ENCODE measurements around the gene CKAP2L. TPM values are rescaled to one million over a fixed set of nuclear protein-coding genes. Genes with fewer than 3 reads are reported as not detected.
A peak's percentile ranks its signal among the peaks of the same experiment; 100 is the strongest.

CKAP2L gene
- total and polyA plus RNA-seq, 10 of the 15 experiments (the other 5 are each of a cell fraction or from before 2014, with no cell fraction given): 10.5 to 37.4 (median 20.2) TPM

- TF ChIP-seq NR2F1 (conservative IDR thresholded peaks at IDR 0.05) (peak; percentile 94), NFIC (IDR thresholded peaks at IDR 0.05; ENCODE audit: low read depth, low read length) (peak; percentile 89), IRF5 (IDR thresholded peaks at IDR 0.05; ENCODE audit: borderline replicate concordance) (no peak), CEBPB (IDR thresholded peaks at IDR 0.05; ENCODE audit: borderline replicate concordance in 1 of 2, low read depth in 2 of 2, low read length in 2 of 2) (peak in 1 of 2 experiments; percentile 37; a peak in 1 of 4 replicates), ZNF622 (IDR thresholded peaks at IDR 0.05) (no peak), RELB (IDR thresholded peaks at IDR 0.05; ENCODE audit: low read depth) (peak; percentile 82), BHLHE40 (IDR thresholded peaks at IDR 0.05; ENCODE audit: borderline replicate concordance in 1 of 2, low read depth in 2 of 2, low read length in 1 of 2) (peak in 1 of 2 experiments; percentile 33; a peak in 1 of 4 replicates), PML (IDR thresholded peaks at IDR 0.05; ENCODE audit: low read length) (no peak; the same call in 1 of the 2 replicates), MTA2 (IDR thresholded peaks at IDR 0.05; ENCODE audit: low read depth) (peak; percentile 64; the same call in 1 of the 2 replicates), ZBED1 (IDR thresholded peaks at IDR 0.05; ENCODE audit: borderline replicate concordance) (0 out of 2 replicates have a peak, but pooled peaks have one; percentile 59), JUNB (IDR thresholded peaks at IDR 0.05) (peak; percentile 83), TCF7 (IDR thresholded peaks at IDR 0.05; ENCODE audit: borderline replicate concordance) (peak; percentile 14; the same call in 1 of the 2 replicates), YY1 (IDR thresholded peaks at IDR 0.05; ENCODE audit: low read depth, low read length) (peak; percentile 56; the same call in 1 of the 2 replicates), DPF2 (IDR thresholded peaks at IDR 0.05) (peak; percentile 75), SUPT20H (IDR thresholded peaks at IDR 0.05; ENCODE audit: borderline replicate concordance, control insufficient read depth, low read depth, low read length) (no peak), SP1 (IDR thresholded peaks at IDR 0.05; ENCODE audit: low read depth, low read length) (peak; percentile 28), WRNIP1 (IDR thresholded peaks at IDR 0.05; ENCODE audit: borderline replicate concordance, low read depth, low read length) (no peak), ATF2 (IDR thresholded peaks at IDR 0.05; ENCODE audit: low read length) (peak; percentile 95), NKRF (conservative IDR thresholded peaks at IDR 0.05) (no peak), ZBTB33 (IDR thresholded peaks at IDR 0.05) (no peak)
Measured at GRCh38 chr2:112812318-112813267, 48.2 kb upstream of the CKAP2L start (continued).
